K562 (cell line): ENCODE results near the gene ITGA1. TPM values are rescaled to one million over a fixed set of nuclear protein-coding genes. Genes with fewer than 3 reads are reported as not detected.

ENCODE experiments used
- ATAC-seq: fragments of 200-7000 bp; cut with Tn5 transposase; 3 replicates; pipeline ENCODE4 v1.9.1; 2020; ENCODE audit warnings: moderate library complexity
- BruUV-seq: library from RNA; stranded (reverse); fragments of 400-500 nt; replicated peaks from 2 replicates; lab custom pipeline; 2021; lab: Mats Ljungman, UMichigan
- CTCF ChIA-PET: fragments of 300-600 bp; formaldehyde crosslinking; extraction: SDS; loops from one replicate; lab custom pipeline; 2021; ENCODE audit warnings: low intra/inter-chr PET ratio; lab: Yijun Ruan, JAX
- POLR2A ChIA-PET: fragments of 300-600, 350-650 bp; sonication (Branson Sonifier 250); formaldehyde crosslinking; extraction: SDS; loops from one replicate; lab custom pipeline; 2021; ENCODE audit warnings: antibody characterized with exemption, inconsistent platforms; lab: Yijun Ruan, JAX
- DNase-seq, 4 experiments: peaks; one replicate each; pipeline versions ENCODE4 v3.0.0 to v3.0.0-alpha.2; 2011 to 2018; ENCODE audit warnings: low spot score in 3 of 4, mixed read lengths in 3 of 4; ENCODE audit errors: extremely low read depth in 1 of 4
- FAIRE-seq: peaks from 2 replicates; lab custom pipeline; 2011; peaks lifted over from hg19 to GRCh38; lab: Jason Lieb, UNC
- H2AFZ ChIP-seq: 2 replicates; pipeline ENCODE4 v1.6.0; 2011; ENCODE audit warnings: low read depth, low read length, control low read depth, inconsistent platforms
- H3K27ac ChIP-seq: fragments of 200-600 bp; 3 replicates; pipeline ENCODE4 v1.8.0; 2011; ENCODE audit warnings: low read depth, mild to moderate bottlenecking, control low read depth, inconsistent platforms, low read length, moderate library complexity, mixed read lengths; ENCODE audit errors: extremely low read depth
- H3K27me3 ChIP-seq, 2 experiments: fragments of 300-600 bp in 1 of 2; 2 replicates in 1 of 2; 3 replicates in 1 of 2; pipeline versions ENCODE4 v1.6.0 to v1.8.0; 2011; ENCODE audit warnings: inconsistent platforms in 2 of 2, low read length in 2 of 2, mild to moderate bottlenecking in 1 of 2, mixed read lengths in 1 of 2, moderate library complexity in 1 of 2; ENCODE audit not compliant: control insufficient read depth in 2 of 2, insufficient read depth in 2 of 2
- H3K36me3 ChIP-seq: fragments of 300-600 bp; 3 replicates; pipeline ENCODE4 v1.8.0; 2011; ENCODE audit warnings: mild to moderate bottlenecking, low read length, inconsistent platforms; ENCODE audit not compliant: control insufficient read depth, insufficient read depth
- H3K4me1 ChIP-seq, 2 experiments: fragments of 200-600 bp in 1 of 2; replicated peaks in 1 of 2; 2 replicates in 1 of 2; 3 replicates in 1 of 2; pipeline versions ENCODE4 v1.5.1 to v1.8.0; 2011; ENCODE audit warnings: inconsistent platforms in 2 of 2, low read length in 2 of 2, mild to moderate bottlenecking in 1 of 2, mixed read lengths in 1 of 2, moderate library complexity in 1 of 2; ENCODE audit not compliant: control insufficient read depth in 2 of 2, insufficient read depth in 2 of 2
- H3K4me2 ChIP-seq: 2 replicates; pipeline ENCODE4 v1.6.1; 2011; ENCODE audit warnings: low read length, control low read depth, inconsistent platforms, mixed read lengths; ENCODE audit not compliant: insufficient read depth
- H3K4me3 ChIP-seq: fragments of 200-600 bp; sonication (generic), shearing (Covaris generic); 2 replicates; pipeline ENCODE4 v1.5.1; 2016; ENCODE audit warnings: control low read depth, inconsistent platforms
- H3K79me2 ChIP-seq: fragments of 200-600 bp; 3 replicates; pipeline ENCODE4 v1.8.0; 2011; ENCODE audit warnings: low read length, inconsistent platforms; ENCODE audit not compliant: control insufficient read depth, insufficient read depth
- H3K9ac ChIP-seq, 2 experiments: 2 replicates each; pipeline versions ENCODE4 v1.6.0 to v1.6.1; 2011; ENCODE audit warnings: low read depth in 2 of 2, low read length in 2 of 2, control low read depth in 1 of 2, inconsistent platforms in 1 of 2, mild to moderate bottlenecking in 1 of 2, mixed read lengths in 1 of 2; ENCODE audit not compliant: insufficient read depth in 1 of 2
- H3K9me1 ChIP-seq: one replicate; pipeline ENCODE4 v1.6.0; 2011; ENCODE audit warnings: inconsistent platforms, mild to moderate bottlenecking, low read length, moderate library complexity; ENCODE audit not compliant: control insufficient read depth, insufficient read depth
- H3K9me3 ChIP-seq: replicated peaks from 2 replicates; pipeline ENCODE4 v1.5.1; 2011; ENCODE audit warnings: low read depth, low read length, inconsistent platforms; ENCODE audit not compliant: control insufficient read depth, insufficient read depth
- H4K20me1 ChIP-seq: replicated peaks from 2 replicates; pipeline ENCODE4 v1.6.1; 2011; ENCODE audit warnings: low read length, inconsistent platforms, mixed read lengths; ENCODE audit not compliant: control insufficient read depth, insufficient read depth
- ETV5 ChIP-seq: sonication (generic); formaldehyde crosslinking; IDR thresholded peaks from 2 replicates; pipeline ENCODE4 v1.4.0; 2020; ENCODE audit warnings: low read depth, mild to moderate bottlenecking, missing genetic modification reagents
- FUS ChIP-seq: fragments of 200-400 bp; formaldehyde crosslinking; optimal IDR thresholded peaks from 2 replicates; pipeline ENCODE3; 2017; ENCODE audit warnings: low read depth, low read length
- HDAC2 ChIP-seq: fragments of 450-650 bp; IDR thresholded peaks from 2 replicates; pipeline ENCODE4 v1.6.1; 2016; ENCODE audit warnings: mild to moderate bottlenecking
- HLTF ChIP-seq: fragments of 450-650 bp; IDR thresholded peaks from 2 replicates; pipeline ENCODE4 v1.6.1; 2016
- HNRNPK ChIP-seq: fragments of 200-400 bp; formaldehyde crosslinking; IDR thresholded peaks from one replicate; pipeline ENCODE4 v1.6.1; 2018; ENCODE audit warnings: mild to moderate bottlenecking, low read depth, low read length; ENCODE audit not compliant: poor library complexity, severe bottlenecking
- KLF16 ChIP-seq: IDR thresholded peaks from 2 replicates; pipeline ENCODE4 v1.6.1; 2016; ENCODE audit warnings: antibody characterized with exemption
- SP1 ChIP-seq: sonication (generic); formaldehyde crosslinking; IDR thresholded peaks from 2 replicates; pipeline ENCODE4 v1.8.1; 2022; ENCODE audit warnings: mild to moderate bottlenecking, missing genetic modification reagents
- STAT5A ChIP-seq: IDR thresholded peaks from 2 replicates; pipeline ENCODE4 v1.6.1; 2012; ENCODE audit warnings: low read length, inconsistent platforms, borderline replicate concordance
- TAL1 ChIP-seq: fragments of 450-650 bp; IDR thresholded peaks from 2 replicates; pipeline ENCODE4 v1.6.1; 2016; ENCODE audit warnings: mild to moderate bottlenecking
- ZNF311 ChIP-seq: fragments of 250-450 bp; sonication (Bioruptor Pico); IDR thresholded peaks from 2 replicates; pipeline ENCODE4 v1.4.0; 2020; ENCODE audit warnings: mild to moderate bottlenecking, moderate library complexity
- WGBS: fragments of 100-300 bp; shearing (Covaris generic); methylation state at CpG from one replicate; pipeline ENCODE4 v1.1.6; 2016; ENCODE audit warnings: low coverage, mixed read lengths; ENCODE audit not compliant: insufficient coverage; ENCODE audit errors: missing lambda C conversion rate; 5-methylcytosine and 5-hydroxymethylcytosine counted together
- in situ Hi-C: fragments of 300-500 bp; cut with MboI; formaldehyde crosslinking; loops from 4 replicates; pipeline ENCODE4 v1.15.0; 2018; ENCODE audit warnings: inconsistent platforms, mixed read lengths
- intact Hi-C: fragments of 100-400 bp; cut with micrococcal nuclease; formaldehyde crosslinking; loops from 2 replicates; pipeline ENCODE4 v1.14.2; 2022
- polyA plus RNA-seq, 8 experiments: library from polyadenylated mRNA; depleted of rRNA in 4 of 8; stranded (reverse) in 5 of 8; unstranded in 3 of 8; fragments of >200 nt; fragmentation: Nextera tagmentation in 2 of 8; fragmentation: Illumina TruSeq in 1 of 8; extraction: Ambion mirVana in 2 of 8; extraction: Trizol in 1 of 8; gene quantifications; 2 replicates each; pipeline versions ENCODE4 v1.2.1 to v1.2.3, GENCODE V29; 2011 to 2014; ENCODE audit warnings: inconsistent platforms in 1 of 8, missing spikeins in 1 of 8
- total RNA-seq, 7 experiments: library from RNA; depleted of rRNA in 6 of 7; stranded (reverse); fragments of >200 nt in 6 of 7; fragmentation: Illumina TruSeq in 2 of 7; extraction: Trizol in 2 of 7; gene quantifications; 2 replicates each; pipeline versions ENCODE4 v1.2.1 to v1.2.3, GENCODE V29; 2011 to 2021; ENCODE audit warnings: low replicate concordance in 1 of 7
- TF ChIP-seq, protein P1 (sequence below): sonication (generic); formaldehyde crosslinking; IDR thresholded peaks from 2 replicates; pipeline ENCODE4 v1.5.0; 2020; ENCODE audit warnings: missing genetic modification reagents
- TF ChIP-seq, protein P2 (sequence below), 3 experiments: IDR thresholded peaks in 2 of 3; conservative IDR thresholded peaks in 1 of 3; 2 replicates each; pipeline ENCODE4 v1.5.1; 2011 to 2012; ENCODE audit warnings: low read length in 3 of 3, mild to moderate bottlenecking in 3 of 3, control low read depth in 2 of 3, improper control_type of control experiment in 1 of 3, inconsistent platforms in 1 of 3, low read depth in 1 of 3, mixed read lengths in 1 of 3, moderate library complexity in 1 of 3; ENCODE audit not compliant: insufficient read depth in 2 of 3
- TF ChIP-seq, protein P3 (sequence below): sonication (generic); formaldehyde crosslinking; IDR thresholded peaks from 2 replicates; pipeline ENCODE4 v1.8.0; 2022; ENCODE audit warnings: mild to moderate bottlenecking, missing genetic modification reagents, borderline replicate concordance

ITGA1 gene
- total and polyA plus RNA-seq, 9 of the 15 experiments (the other 6 are each of a cell fraction or from before 2014, with no cell fraction given) = 0.04 to 0.22 TPM; not detected in 7

DNA sequence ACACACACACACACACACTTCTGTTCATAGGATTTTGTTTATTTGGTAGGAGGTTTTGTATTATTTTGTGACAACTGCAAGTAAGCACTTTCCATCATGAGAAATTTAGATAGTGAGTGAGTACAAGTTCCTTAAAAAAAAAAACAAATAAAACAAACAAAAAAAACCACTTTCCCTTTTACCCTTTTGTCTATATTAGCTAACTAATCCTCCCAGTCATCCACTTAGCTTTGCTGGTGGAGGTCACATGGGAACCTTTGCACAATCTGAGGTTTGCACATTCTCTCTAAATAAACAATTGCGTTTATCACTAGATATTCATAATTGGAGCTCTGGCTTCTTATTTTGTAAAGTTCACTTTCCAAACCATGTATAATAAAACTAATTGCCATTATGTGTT lies 6.8 kb downstream of the ITGA1 start:
- TF ChIP-seq, protein P1, sequence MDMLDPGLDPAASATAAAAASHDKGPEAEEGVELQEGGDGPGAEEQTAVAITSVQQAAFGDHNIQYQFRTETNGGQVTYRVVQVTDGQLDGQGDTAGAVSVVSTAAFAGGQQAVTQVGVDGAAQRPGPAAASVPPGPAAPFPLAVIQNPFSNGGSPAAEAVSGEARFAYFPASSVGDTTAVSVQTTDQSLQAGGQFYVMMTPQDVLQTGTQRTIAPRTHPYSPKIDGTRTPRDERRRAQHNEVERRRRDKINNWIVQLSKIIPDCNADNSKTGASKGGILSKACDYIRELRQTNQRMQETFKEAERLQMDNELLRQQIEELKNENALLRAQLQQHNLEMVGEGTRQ = 0 out of 2 replicates have a peak, but pooled peaks have one; percentile 4
- TF ChIP-seq HDAC2 = no peak
- TF ChIP-seq TAL1 = peak; percentile 16; the same call in 1 of the 2 replicates
- Histone ChIP-seq H3K4me1 (no peaks in the 10 kb centered on the region; a peak in 1 of 5 replicates), H2AFZ (no peak overlapping the region), H3K27ac (no peak overlapping the region), H3K9me3 (no peaks in the 10 kb centered on the region), H4K20me1 (no peaks in the 10 kb centered on the region), H3K4me3 (no peak overlapping the region), H3K36me3 (no peaks in the 10 kb centered on the region), H3K27me3 (no peaks in the 10 kb centered on the region), H3K9me1 (no peaks in the 10 kb centered on the region), H3K4me2 (no peak overlapping the region), H3K79me2 (peaks cover 2% of the 10 kb centered on the region; the same call in 1 of the 3 replicates), H3K9ac (no peak overlapping the region)
- CTCF ChIA-PET = no interaction called here
- POLR2A ChIA-PET = interaction anchor here (0.6 kb wide), 1 partner anchor 757 kb away, joined by 3 read pairs; no protein-coding TSS in a partner anchor
- DNase-seq (no peak), ATAC-seq (no peak), FAIRE-seq (no peak)
- BruUV-seq = no TSS peak
- intact Hi-C loops (no loop called here), in situ Hi-C loops (no loop called here)
- 40% methylated on average over 1 of the region's 1 CpG for WGBS

DNA sequence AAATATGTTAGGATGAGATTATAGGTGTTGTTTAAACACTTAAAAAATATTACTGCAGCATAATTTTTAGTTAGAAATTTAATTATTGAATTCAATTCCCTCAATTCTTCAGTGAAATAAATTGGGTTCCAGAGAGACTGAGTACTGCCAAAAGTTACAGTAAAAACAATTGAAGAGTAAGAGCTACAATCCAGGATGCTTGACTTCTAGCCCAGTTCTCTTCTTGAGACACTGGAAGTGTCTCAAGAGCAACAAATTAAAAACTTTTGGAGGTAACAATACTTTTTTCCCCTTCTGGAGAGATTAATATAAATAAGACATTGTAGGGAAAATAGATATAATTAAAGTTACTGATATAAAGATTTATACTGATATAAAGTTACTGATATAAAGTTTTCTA lies 8.3 kb downstream of the ITGA1 start:
- Histone ChIP-seq H3K36me3 (no peaks in the 10 kb centered on the region), H3K9me3 (no peaks in the 10 kb centered on the region), H3K79me2 (peaks cover 14% of the 10 kb centered on the region), H3K9me1 (no peaks in the 10 kb centered on the region), H3K27me3 (no peaks in the 10 kb centered on the region), H3K27ac (no peak overlapping the region), H3K9ac (no peak overlapping the region), H3K4me3 (no peak overlapping the region), H2AFZ (no peak overlapping the region), H3K4me1 (peaks cover 0 to 10% of the 10 kb centered on the region in 2 experiments; a peak in 3 of 5 replicates), H3K4me2 (no peak overlapping the region), H4K20me1 (peaks cover 5% of the 10 kb centered on the region)
- in situ Hi-C loops = no loop called here
- intact Hi-C loops = no loop called here
- no TSS peak for BruUV-seq
- DNase-seq (no peak), FAIRE-seq (no peak), ATAC-seq (no peak)
- POLR2A ChIA-PET = no interaction called here
- CTCF ChIA-PET = no interaction called here
- TF ChIP-seq FUS (no peak), ZNF311 (CRISPR knock-in tag) (no peak), KLF16 (no peak), HLTF (no peak), SP1 (CRISPR knock-in tag) (no peak), HNRNPK (no peak), STAT5A (no peak), ETV5 (CRISPR knock-in tag) (no peak)
- TF ChIP-seq, protein P2, sequence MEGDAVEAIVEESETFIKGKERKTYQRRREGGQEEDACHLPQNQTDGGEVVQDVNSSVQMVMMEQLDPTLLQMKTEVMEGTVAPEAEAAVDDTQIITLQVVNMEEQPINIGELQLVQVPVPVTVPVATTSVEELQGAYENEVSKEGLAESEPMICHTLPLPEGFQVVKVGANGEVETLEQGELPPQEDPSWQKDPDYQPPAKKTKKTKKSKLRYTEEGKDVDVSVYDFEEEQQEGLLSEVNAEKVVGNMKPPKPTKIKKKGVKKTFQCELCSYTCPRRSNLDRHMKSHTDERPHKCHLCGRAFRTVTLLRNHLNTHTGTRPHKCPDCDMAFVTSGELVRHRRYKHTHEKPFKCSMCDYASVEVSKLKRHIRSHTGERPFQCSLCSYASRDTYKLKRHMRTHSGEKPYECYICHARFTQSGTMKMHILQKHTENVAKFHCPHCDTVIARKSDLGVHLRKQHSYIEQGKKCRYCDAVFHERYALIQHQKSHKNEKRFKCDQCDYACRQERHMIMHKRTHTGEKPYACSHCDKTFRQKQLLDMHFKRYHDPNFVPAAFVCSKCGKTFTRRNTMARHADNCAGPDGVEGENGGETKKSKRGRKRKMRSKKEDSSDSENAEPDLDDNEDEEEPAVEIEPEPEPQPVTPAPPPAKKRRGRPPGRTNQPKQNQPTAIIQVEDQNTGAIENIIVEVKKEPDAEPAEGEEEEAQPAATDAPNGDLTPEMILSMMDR (IDR thresholded peaks at IDR 0.05 in 2 of 3, conservative IDR thresholded peaks at IDR 0.05 in 1 of 3; ENCODE audit: insufficient read depth in 2 of 3, low read depth in 1 of 3, low read length in 3 of 3) = no peak
- TF ChIP-seq, protein P3, sequence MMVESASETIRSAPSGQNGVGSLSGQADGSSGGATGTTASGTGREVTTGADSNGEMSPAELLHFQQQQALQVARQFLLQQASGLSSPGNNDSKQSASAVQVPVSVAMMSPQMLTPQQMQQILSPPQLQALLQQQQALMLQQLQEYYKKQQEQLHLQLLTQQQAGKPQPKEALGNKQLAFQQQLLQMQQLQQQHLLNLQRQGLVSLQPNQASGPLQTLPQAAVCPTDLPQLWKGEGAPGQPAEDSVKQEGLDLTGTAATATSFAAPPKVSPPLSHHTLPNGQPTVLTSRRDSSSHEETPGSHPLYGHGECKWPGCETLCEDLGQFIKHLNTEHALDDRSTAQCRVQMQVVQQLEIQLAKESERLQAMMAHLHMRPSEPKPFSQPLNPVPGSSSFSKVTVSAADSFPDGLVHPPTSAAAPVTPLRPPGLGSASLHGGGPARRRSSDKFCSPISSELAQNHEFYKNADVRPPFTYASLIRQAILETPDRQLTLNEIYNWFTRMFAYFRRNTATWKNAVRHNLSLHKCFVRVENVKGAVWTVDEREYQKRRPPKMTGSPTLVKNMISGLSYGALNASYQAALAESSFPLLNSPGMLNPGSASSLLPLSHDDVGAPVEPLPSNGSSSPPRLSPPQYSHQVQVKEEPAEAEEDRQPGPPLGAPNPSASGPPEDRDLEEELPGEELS = no peak
